ENCODE data around the gene BRPF3. TPM values are rescaled to one million over a fixed set of nuclear protein-coding genes. Genes with fewer than 3 reads are reported as not detected.

Gene BRPF3
- total RNA-seq, 1 donor from 2014 or later: 18.0 TPM

GRCh38 chr6:36229223-36229622, 32.7 kb downstream of the BRPF3 start:
- H3K36me3 ChIP-seq: peaks cover 86% of the 10 kb centered on the region
- intact Hi-C loops (cut with micrococcal nuclease): no loop called here
- no peak for TF ChIP-seq CTCF (IDR thresholded peaks at IDR 0.05; ENCODE audit: borderline replicate concordance)

GRCh38 chr6:36230371-36230770, 33.8 kb downstream of the BRPF3 start:
- peaks cover under 1% of the 10 kb centered on the region for H3K4me1 ChIP-seq
- no peak for TF ChIP-seq CTCF (IDR thresholded peaks at IDR 0.05; ENCODE audit: borderline replicate concordance)
- intact Hi-C loops (cut with micrococcal nuclease): no loop called here
- no peaks in the 10 kb centered on the region for H3K9me3 ChIP-seq (replicated peaks)
- no peak overlapping the region for H3K4me3 ChIP-seq
- peaks cover 81% of the 10 kb centered on the region for H3K36me3 ChIP-seq
- DNase-seq: no peak
- no peak overlapping the region for H3K27ac ChIP-seq (replicated peaks)
- no peaks in the 10 kb centered on the region for H3K27me3 ChIP-seq (ENCODE audit: low read depth)

More at GRCh38 chr6:36229223-36229622, 32.7 kb downstream of the BRPF3 start:
- Histone ChIP-seq H3K27ac (replicated peaks) (no peak overlapping the region), H3K4me3 (no peak overlapping the region), H3K27me3 (ENCODE audit: low read depth) (no peaks in the 10 kb centered on the region), H3K4me1 (peaks cover 12% of the 10 kb centered on the region), H3K9me3 (replicated peaks) (no peaks in the 10 kb centered on the region)
- DNase-seq: no peak

- Histone ChIP-seq H3K9me3 (replicated peaks) (no peaks in the 10 kb centered on the region), H3K36me3 (peaks cover 63% of the 10 kb centered on the region), H3K27me3 (ENCODE audit: low read depth) (no peaks in the 10 kb centered on the region), H3K27ac (replicated peaks) (no peak overlapping the region), H3K4me1 (no peaks in the 10 kb centered on the region), H3K4me3 (no peak overlapping the region)
- intact Hi-C loops (cut with micrococcal nuclease): no loop called here
- TF ChIP-seq CTCF (IDR thresholded peaks at IDR 0.05; ENCODE audit: borderline replicate concordance): no peak
- no peak for DNase-seq
Observed at GRCh38 chr6:36232172-36232571, 35.6 kb downstream of the BRPF3 start.

DNA sequence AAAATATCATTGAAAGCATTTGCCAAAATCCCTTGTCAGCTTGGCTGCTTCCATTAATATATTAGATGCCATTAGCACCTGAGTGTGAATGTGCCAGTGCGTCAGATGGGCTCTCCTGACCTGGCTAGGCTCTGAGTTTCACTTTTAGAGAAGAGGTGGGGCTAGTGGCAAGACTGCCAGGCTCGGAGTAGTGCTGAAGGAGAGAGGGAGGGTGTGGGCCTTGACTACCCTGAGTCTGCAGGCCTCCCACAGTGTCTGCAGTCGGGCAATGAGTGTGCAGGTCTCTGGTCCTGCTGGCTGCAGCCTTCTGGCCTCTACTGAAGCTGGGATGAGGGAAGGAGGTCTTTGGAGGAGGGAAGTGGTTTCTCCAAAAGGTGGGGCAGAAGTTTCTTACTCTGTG, 38.8 kb downstream of the BRPF3 start:
- H3K36me3 ChIP-seq: peaks cover 33% of the 10 kb centered on the region

DNA sequence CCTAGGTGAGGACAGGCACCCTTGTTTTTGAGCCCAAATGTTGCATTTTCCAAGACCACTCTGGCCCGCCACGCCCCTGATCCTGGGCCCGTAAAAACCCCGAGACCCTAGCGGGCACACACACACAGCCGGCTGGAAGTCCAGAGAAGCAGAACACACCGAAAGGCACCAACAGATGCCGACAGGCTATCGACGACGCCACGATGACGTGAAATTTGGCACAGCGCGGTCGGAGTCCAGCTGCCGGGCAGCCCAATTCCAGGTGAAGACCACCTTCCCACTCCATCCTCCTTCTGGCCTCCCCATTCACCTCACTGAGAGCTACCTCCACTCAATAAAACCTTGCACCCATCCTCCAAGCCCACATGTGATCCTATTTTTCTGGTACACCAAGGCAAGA, 39.3 kb downstream of the BRPF3 start:
- H3K9me3 ChIP-seq (replicated peaks): no peaks in the 10 kb centered on the region
- no peak overlapping the region for H3K4me3 ChIP-seq
- intact Hi-C loops (cut with micrococcal nuclease): no loop called here
- H3K4me1 ChIP-seq: no peaks in the 10 kb centered on the region
- DNase-seq: no peak
- TF ChIP-seq CTCF (IDR thresholded peaks at IDR 0.05; ENCODE audit: borderline replicate concordance): no peak
- peaks cover 28% of the 10 kb centered on the region for H3K36me3 ChIP-seq
- H3K27me3 ChIP-seq (ENCODE audit: low read depth): no peaks in the 10 kb centered on the region
- H3K27ac ChIP-seq (replicated peaks): no peak overlapping the region

More for the DNA sequence above, 38.8 kb downstream of the BRPF3 start:
- H3K27me3 ChIP-seq (ENCODE audit: low read depth): no peaks in the 10 kb centered on the region
- no peak for TF ChIP-seq CTCF (IDR thresholded peaks at IDR 0.05; ENCODE audit: borderline replicate concordance)
- no peak overlapping the region for H3K4me3 ChIP-seq
- no peak for DNase-seq
- H3K4me1 ChIP-seq: no peaks in the 10 kb centered on the region
- H3K27ac ChIP-seq (replicated peaks): no peak overlapping the region
- intact Hi-C loops (cut with micrococcal nuclease): no loop called here
- H3K9me3 ChIP-seq (replicated peaks): no peaks in the 10 kb centered on the region

DNA sequence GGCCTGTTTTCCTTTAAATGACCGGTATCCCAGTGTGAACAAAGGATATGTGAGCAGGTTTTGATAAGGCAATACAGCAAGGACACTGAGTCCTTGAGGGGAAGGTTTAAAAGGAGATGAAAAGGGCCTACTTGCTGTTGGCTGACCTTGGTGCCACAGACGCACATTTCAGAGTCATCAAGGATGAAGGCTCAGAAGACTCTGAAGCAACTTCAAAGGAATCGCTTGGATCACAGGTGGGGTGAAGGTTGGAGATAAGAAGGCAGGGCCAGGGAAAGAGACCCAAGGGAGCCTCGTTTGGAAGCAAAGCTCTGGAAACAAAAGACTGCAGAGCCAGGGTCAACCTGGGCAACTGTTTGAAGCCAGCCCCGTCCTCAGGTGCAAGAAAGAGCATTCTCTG, 43.2 kb downstream of the BRPF3 start:
- no peak overlapping the region for H3K4me3 ChIP-seq
- H3K36me3 ChIP-seq: no peaks in the 10 kb centered on the region
- H3K9me3 ChIP-seq (replicated peaks): no peaks in the 10 kb centered on the region
- H3K27ac ChIP-seq (replicated peaks): no peak overlapping the region
- no peaks in the 10 kb centered on the region for H3K4me1 ChIP-seq
- intact Hi-C loops (cut with micrococcal nuclease): no loop called here
- DNase-seq: no peak
- H3K27me3 ChIP-seq (ENCODE audit: low read depth): peaks cover 20% of the 10 kb centered on the region
- TF ChIP-seq CTCF (IDR thresholded peaks at IDR 0.05; ENCODE audit: borderline replicate concordance): no peak

All from left ventricle myocardium inferior (tissue), 1 donor.